ENCODE data around the gene ARAP1. TPM values are rescaled to one million over a fixed set of nuclear protein-coding genes. Genes with fewer than 3 reads are reported as not detected.

Gene ARAP1
- total RNA-seq, 1 donor from 2014 or later = 49.5 TPM

DNA sequence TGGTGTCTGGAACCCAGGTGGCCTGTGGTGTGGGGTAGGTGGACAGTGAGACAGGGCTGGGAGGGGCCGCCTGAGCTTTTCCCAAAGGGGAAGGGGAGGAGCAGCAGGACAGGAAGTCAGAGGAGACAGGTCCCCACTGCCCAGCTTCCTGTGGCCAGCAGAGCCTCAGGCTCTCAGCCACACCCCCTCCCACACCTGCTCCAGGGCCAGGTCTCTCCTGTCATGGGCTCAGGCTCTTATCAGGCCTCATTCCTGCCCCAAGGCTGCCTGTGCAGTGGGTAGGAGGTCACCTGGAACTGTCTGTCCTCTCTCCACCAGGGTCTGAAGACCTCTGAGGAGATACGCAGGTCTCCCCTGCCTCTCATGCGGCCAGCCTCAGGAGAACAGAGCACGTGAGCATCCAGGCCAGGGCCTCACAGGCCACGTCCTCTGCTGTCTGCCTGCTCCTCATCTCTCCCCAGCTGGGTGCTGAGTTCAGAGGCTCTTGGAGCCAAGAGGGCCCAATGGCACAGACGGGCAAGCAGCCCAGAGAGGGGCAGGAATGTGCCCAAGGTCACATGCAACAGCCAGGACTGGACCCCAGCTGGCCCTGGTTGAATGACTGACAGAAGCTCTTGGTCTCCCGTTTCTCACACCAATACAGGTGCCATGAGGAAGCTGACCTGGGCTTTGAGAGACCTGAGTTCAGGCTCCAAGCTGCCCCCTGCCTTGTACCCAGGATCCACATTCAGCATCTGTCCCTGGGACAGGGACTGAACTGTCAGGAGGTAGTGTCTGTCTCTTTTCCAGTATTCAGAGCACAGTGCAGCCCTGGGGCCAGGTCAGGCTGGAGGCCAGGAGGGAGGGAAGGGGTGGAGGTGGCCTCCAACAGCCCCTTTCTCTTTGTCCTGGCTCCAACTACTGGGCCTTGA, 24.9 kb upstream of the ARAP1 start:
- TF ChIP-seq, protein P1, sequence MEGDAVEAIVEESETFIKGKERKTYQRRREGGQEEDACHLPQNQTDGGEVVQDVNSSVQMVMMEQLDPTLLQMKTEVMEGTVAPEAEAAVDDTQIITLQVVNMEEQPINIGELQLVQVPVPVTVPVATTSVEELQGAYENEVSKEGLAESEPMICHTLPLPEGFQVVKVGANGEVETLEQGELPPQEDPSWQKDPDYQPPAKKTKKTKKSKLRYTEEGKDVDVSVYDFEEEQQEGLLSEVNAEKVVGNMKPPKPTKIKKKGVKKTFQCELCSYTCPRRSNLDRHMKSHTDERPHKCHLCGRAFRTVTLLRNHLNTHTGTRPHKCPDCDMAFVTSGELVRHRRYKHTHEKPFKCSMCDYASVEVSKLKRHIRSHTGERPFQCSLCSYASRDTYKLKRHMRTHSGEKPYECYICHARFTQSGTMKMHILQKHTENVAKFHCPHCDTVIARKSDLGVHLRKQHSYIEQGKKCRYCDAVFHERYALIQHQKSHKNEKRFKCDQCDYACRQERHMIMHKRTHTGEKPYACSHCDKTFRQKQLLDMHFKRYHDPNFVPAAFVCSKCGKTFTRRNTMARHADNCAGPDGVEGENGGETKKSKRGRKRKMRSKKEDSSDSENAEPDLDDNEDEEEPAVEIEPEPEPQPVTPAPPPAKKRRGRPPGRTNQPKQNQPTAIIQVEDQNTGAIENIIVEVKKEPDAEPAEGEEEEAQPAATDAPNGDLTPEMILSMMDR (IDR thresholded peaks at IDR 0.05; ENCODE audit: insufficient read depth, low read length, severe bottlenecking) = no peak
- DNase-seq (ENCODE audit: low read depth) (no peak), FAIRE-seq (peak; percentile 32)
- no peaks in the 10 kb centered on the region for H3K27me3 ChIP-seq (ENCODE audit: control insufficient read depth, insufficient read depth, low read length)
- no peak overlapping the region for H3K4me3 ChIP-seq (ENCODE audit: low read depth, low read length)
- no peaks in the 10 kb centered on the region for H3K36me3 ChIP-seq (ENCODE audit: control insufficient read depth, insufficient read depth, low read length)

DNA sequence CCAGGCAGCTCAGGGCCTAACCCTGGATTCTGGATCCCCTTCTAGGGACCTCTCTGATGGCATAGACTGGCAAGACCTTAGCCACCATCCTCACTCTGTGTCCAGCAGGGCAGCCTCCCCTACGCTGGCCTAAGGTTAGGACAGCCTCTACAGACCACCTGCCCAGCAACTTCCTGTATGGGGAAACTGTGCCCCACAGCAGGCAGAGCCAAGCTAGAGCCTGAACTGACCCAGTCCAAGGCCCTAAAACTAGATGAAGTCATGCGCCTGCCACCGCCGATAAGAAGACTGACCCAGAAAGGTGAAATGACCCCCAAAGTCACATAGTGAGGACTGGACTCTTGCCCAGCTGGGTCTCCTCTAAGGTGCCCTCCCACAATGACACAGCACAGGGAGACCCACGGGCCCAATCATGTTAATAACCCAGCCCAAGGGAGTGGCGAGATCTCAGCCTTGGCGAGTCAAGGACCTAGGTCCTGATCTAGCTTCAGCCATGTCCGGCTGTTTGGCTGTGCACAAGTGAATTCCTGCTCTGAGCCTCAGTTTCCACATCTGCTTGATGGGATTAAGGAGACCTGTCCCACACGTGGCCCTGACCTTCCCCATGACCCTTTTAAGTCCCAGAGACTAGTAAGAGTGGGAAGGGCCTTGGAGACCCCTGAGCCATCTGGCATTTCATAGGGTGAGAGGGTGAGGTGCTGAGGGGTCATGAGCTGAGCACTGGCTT, 24.1 kb upstream of the ARAP1 start:
- FAIRE-seq (no peak), DNase-seq (ENCODE audit: low read depth) (no peak)
- no peak overlapping the region for H3K4me3 ChIP-seq (ENCODE audit: low read depth, low read length)
- TF ChIP-seq, protein P1 (IDR thresholded peaks at IDR 0.05; ENCODE audit: insufficient read depth, low read length, severe bottlenecking) = no peak
- H3K27me3 ChIP-seq (ENCODE audit: control insufficient read depth, insufficient read depth, low read length) = no peaks in the 10 kb centered on the region
- H3K36me3 ChIP-seq (ENCODE audit: control insufficient read depth, insufficient read depth, low read length) = no peaks in the 10 kb centered on the region

DNA sequence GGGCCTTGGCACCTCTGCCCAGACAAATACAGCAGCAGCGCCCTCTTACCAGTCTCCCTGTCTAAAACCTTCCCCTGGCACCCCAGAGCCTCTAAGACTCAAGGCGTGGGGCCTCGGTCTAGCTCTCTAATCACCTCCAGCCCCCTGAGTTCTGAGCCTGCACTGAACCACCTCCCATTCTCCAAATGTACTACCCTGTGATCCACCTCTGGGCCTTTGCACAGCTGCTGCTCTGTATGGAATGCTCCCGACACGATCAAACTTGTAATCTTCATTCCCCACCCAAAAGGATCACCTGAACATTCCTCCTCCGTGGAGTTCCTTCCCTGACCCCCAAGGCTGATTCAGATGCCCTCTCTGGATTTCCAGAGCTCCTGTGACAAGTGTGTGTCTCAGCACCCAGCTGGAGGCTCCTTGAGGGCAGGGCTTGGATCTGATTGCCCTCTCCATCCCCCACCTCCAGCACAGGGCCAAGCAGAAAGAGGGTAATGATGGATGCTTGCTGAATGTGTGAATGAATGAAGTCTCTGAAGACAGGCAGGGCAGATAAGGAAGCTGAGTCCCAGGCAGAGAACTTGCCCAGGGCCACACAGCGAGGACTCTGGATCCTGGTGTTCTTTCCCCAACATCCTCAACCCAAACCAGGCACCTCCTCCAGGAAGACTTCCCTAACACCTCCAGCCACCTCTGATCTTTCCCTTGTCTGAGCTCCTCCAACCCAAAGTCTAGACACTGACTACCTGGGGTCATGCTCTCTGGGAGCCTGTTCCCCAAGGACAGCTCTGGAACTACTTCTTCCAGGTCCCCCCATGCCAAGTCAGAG, 23.3 kb upstream of the ARAP1 start:
- Histone ChIP-seq H3K27me3 (ENCODE audit: control insufficient read depth, insufficient read depth, low read length) (no peaks in the 10 kb centered on the region), H3K36me3 (ENCODE audit: control insufficient read depth, insufficient read depth, low read length) (peaks cover 2% of the 10 kb centered on the region), H3K4me3 (ENCODE audit: low read depth, low read length) (no peak overlapping the region)
- DNase-seq (ENCODE audit: low read depth) (no peak), FAIRE-seq (peak; percentile 52)
- TF ChIP-seq, protein P1 (IDR thresholded peaks at IDR 0.05; ENCODE audit: insufficient read depth, low read length, severe bottlenecking) = no peak

DNA sequence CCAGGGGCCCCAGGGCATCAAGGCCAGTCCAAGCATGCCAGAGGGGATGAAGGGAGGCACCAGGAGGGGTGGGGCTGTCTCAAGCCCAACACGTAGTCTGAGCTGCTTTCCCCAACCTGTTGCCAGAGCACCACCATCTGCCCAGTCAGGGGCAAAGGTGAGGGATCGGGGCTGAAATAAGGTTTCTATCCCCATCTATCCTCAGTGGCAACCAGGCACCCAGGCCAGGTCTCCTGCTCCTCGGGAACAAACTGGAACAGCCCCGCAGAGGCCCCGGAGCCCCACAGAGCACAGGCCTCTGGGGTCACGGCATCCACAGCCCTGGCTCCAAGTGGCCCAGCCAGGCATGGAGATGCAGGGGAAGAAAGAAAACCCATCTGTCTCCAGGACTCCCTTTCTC, 22.3 kb upstream of the ARAP1 start:
- DNase-seq (ENCODE audit: low read depth) (no peak), FAIRE-seq (no peak)
- H3K4me3 ChIP-seq (ENCODE audit: low read depth, low read length) = no peak overlapping the region
- peaks cover 2% of the 10 kb centered on the region for H3K36me3 ChIP-seq (ENCODE audit: control insufficient read depth, insufficient read depth, low read length)
- no peaks in the 10 kb centered on the region for H3K27me3 ChIP-seq (ENCODE audit: control insufficient read depth, insufficient read depth, low read length)
- TF ChIP-seq, protein P1 (IDR thresholded peaks at IDR 0.05; ENCODE audit: insufficient read depth, low read length, severe bottlenecking) = no peak

DNA sequence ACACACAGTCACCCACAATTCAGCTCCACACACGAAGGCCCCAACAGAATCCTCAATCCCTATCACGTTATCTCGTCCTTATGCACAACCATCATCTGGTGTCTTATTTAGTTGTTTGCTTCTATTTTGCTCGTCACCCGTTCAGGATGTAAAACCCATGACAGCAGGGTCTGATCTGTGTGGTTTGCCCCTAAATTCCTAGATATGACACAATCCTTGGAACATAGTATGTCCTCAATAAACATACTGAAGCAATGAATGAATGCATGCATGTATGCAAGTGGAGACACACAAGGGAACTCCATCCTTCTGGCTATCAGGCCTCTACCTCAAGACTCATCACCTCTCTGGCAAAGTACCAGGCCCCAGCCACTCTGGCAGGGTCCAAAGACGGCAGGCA, 21.5 kb upstream of the ARAP1 start:
- Histone ChIP-seq H3K36me3 (ENCODE audit: control insufficient read depth, insufficient read depth, low read length) (peaks cover 2% of the 10 kb centered on the region), H3K4me3 (ENCODE audit: low read depth, low read length) (no peak overlapping the region), H3K27me3 (ENCODE audit: control insufficient read depth, insufficient read depth, low read length) (no peaks in the 10 kb centered on the region)
- FAIRE-seq (no peak), DNase-seq (ENCODE audit: low read depth) (no peak)
- TF ChIP-seq, protein P1 (IDR thresholded peaks at IDR 0.05; ENCODE audit: insufficient read depth, low read length, severe bottlenecking) = no peak

Data from bronchial epithelial cell (primary cell).